ENCODE measurements around the gene KCTD16.

Gene KCTD16

DNA sequence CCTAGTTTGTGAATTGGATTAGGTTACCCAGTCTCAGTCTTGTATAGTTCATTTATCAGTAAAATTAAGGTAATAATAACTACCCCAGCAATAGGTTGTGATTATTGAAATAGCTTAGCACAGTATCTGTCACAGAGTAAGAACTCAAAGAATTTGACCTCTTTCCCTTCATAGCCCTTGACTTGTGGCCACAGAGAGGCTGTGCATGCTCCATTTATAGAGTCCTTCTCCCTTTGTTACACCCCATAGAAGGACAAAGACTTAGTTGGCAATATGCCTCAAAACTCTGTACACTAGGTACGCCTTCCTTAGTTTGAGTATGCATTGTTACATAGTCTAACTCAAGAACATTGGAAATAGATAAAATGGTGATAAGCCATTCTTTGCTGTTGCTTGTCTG is 257.2 kb downstream of the KCTD16 start:
- H3K4me3 ChIP-seq (ENCODE audit: low read depth, low read length): no peak overlapping the region
- TF ChIP-seq, protein P1, sequence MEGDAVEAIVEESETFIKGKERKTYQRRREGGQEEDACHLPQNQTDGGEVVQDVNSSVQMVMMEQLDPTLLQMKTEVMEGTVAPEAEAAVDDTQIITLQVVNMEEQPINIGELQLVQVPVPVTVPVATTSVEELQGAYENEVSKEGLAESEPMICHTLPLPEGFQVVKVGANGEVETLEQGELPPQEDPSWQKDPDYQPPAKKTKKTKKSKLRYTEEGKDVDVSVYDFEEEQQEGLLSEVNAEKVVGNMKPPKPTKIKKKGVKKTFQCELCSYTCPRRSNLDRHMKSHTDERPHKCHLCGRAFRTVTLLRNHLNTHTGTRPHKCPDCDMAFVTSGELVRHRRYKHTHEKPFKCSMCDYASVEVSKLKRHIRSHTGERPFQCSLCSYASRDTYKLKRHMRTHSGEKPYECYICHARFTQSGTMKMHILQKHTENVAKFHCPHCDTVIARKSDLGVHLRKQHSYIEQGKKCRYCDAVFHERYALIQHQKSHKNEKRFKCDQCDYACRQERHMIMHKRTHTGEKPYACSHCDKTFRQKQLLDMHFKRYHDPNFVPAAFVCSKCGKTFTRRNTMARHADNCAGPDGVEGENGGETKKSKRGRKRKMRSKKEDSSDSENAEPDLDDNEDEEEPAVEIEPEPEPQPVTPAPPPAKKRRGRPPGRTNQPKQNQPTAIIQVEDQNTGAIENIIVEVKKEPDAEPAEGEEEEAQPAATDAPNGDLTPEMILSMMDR (IDR thresholded peaks at IDR 0.05; ENCODE audit: low read depth, low read length): no peak

DNA sequence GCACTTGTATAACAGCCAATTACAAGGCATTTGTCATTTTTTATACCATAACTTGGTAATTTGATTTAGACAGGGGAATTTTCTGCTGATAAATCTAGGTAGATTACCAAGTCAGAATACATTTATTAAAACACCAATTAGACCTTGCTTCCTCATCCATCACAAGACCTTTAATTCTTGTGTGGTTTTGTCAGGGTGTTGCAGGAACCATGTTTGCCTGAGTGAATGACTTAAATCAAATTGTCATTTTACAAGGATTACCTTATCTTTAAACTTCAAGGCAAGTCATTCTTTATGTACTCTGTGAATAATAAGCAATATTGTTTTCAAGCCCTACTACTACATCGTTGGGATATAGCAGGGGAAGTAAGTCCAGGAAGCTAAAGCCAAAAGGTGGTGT is 257.7 kb downstream of the KCTD16 start:
- TF ChIP-seq, protein P1 (IDR thresholded peaks at IDR 0.05; ENCODE audit: low read depth, low read length): no peak
- no peak overlapping the region for H3K4me3 ChIP-seq (ENCODE audit: low read depth, low read length)

DNA sequence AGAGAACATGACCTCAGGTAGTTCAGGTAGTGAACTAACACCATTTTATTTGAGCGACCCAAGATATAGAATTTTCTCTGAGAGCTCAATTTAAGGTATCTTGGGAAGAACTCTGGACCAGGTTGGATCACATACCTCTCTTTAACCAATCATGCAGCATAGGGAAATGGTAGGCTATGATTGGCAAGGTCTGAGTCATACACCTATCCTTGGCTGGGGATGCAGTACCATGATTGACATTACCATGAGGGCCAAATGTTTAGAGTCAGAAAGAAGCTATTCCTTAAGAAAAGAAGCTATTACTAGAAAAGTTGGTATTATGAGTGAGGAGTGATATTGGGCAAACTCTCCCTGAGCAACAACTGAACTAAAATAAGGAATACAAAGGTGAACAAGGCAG is 258.7 kb downstream of the KCTD16 start:
- H3K4me3 ChIP-seq (ENCODE audit: low read depth, low read length): no peak overlapping the region
- TF ChIP-seq, protein P1 (IDR thresholded peaks at IDR 0.05; ENCODE audit: low read depth, low read length): no peak

DNA sequence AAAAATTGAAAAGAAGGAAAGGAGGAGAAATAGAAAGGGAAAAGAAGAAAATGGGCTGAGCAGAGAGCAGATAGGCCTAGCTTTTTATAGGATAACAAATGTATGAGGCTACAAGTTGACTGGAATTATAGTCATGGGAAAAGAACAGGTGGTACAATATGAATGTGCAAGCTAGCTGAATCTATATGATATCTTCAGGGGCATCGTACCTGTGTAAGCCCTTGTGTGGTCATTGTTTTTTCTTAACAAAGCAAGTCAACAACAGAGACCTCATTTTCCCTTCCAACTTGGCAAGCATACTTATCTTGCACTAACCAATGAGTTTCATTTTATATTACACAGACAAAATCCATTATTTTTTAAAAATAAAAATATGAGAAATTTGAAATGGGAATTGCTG is 259.2 kb downstream of the KCTD16 start:
- TF ChIP-seq, protein P1 (IDR thresholded peaks at IDR 0.05; ENCODE audit: low read depth, low read length): no peak
- H3K4me3 ChIP-seq (ENCODE audit: low read depth, low read length): no peak overlapping the region

- TF ChIP-seq, protein P1 (IDR thresholded peaks at IDR 0.05; ENCODE audit: low read depth, low read length): no peak
Measured at GRCh38 chr5:144433140-144433822, 262.6 kb downstream of the KCTD16 start.

DNA sequence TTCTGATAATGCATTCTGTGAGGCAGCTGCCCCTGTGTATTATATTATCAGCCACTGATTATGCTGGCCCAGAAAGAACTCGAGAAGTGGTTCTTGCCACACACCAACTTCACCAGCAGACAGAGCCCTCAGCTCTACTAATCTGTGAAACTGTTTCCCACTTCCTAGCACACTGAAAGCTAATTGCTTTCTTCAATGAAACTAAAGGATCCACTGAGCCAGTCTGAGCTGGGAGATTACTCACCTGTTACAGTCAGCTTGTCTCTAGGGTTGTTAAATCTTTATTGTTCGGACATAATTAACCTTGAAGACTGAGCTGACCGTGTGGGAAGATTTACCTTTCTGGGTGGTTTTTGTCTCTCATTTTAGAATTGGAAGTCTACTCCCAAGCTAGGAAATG is 263.2 kb downstream of the KCTD16 start:
- TF ChIP-seq, protein P1 (IDR thresholded peaks at IDR 0.05; ENCODE audit: low read depth, low read length): no peak
- H3K4me3 ChIP-seq (ENCODE audit: low read depth, low read length): no peak overlapping the region

More at GRCh38 chr5:144433140-144433822, 262.6 kb downstream of the KCTD16 start:
- no peak overlapping the region for H3K4me3 ChIP-seq (ENCODE audit: low read depth, low read length)

- TF ChIP-seq, protein P1 (IDR thresholded peaks at IDR 0.05; ENCODE audit: low read depth, low read length): no peak
- H3K4me3 ChIP-seq (ENCODE audit: low read depth, low read length): no peak overlapping the region
Measured at GRCh38 chr5:144436007-144436406, 265.3 kb downstream of the KCTD16 start.

Data from WI38 (cell line).